Kidney (tissue), 22 donors: ENCODE measurements around the gene IZUMO4. TPM values are rescaled to one million over a fixed set of nuclear protein-coding genes. Genes with fewer than 3 reads are reported as not detected.

ENCODE experiments used
- DNase-seq, 5 donors: peaks; one replicate each; pipeline ENCODE4 v3.0.0-alpha.2; 2013 to 2020
- FAIRE-seq: peaks from 2 replicates; lab custom pipeline; 2012; peaks lifted over from hg19 to GRCh38; lab: Jason Lieb, UNC
- H3K27ac ChIP-seq, 2 donors: one replicate each; pipeline ENCODE4 v1.7.0; 2013; ENCODE audit warnings: low read depth in 2 of 2, low read length in 2 of 2, inconsistent platforms in 1 of 2
- H3K27me3 ChIP-seq: one replicate; pipeline ENCODE4 v1.7.1; 2013; ENCODE audit warnings: low read length, inconsistent platforms; ENCODE audit not compliant: control insufficient read depth, insufficient read depth
- H3K36me3 ChIP-seq, 3 donors: one replicate each; pipeline versions ENCODE4 v1.7.0 to v1.7.1; 2013; ENCODE audit warnings: low read length in 3 of 3, control low read depth in 1 of 3, inconsistent platforms in 1 of 3; ENCODE audit not compliant: insufficient read depth in 3 of 3, control insufficient read depth in 2 of 3
- H3K4me1 ChIP-seq, 3 donors: one replicate each; pipeline versions ENCODE4 v1.7.0 to v1.7.1; 2013; ENCODE audit warnings: low read length in 3 of 3, inconsistent platforms in 1 of 3, low read depth in 1 of 3; ENCODE audit not compliant: control insufficient read depth in 2 of 3, insufficient read depth in 2 of 3
- H3K4me3 ChIP-seq, 3 donors: one replicate each; pipeline versions ENCODE4 v1.7.0 to v1.8.1; 2013; ENCODE audit warnings: low read length in 3 of 3, control low read depth in 1 of 3, inconsistent platforms in 1 of 3
- H3K9ac ChIP-seq, 3 donors: one replicate each; pipeline versions ENCODE4 v1.7.0 to v1.7.1; 2013; ENCODE audit warnings: low read length in 3 of 3, control low read depth in 1 of 3, inconsistent platforms in 1 of 3
- H3K9me3 ChIP-seq, 3 donors: one replicate each; pipeline versions ENCODE4 v1.7.0 to v1.7.1; 2013; ENCODE audit warnings: low read length in 3 of 3, control low read depth in 1 of 3, inconsistent platforms in 1 of 3; ENCODE audit not compliant: control insufficient read depth in 2 of 3, insufficient read depth in 1 of 3
- intact Hi-C: fragments of 100-400 bp; cut with DNase I; formaldehyde crosslinking; loops from one replicate; pipeline ENCODE4 v1.11.1; 2022
- long read RNA-seq, 10 donors: library from polyadenylated mRNA in 1 of 10; unstranded in 1 of 10; transcript quantifications; one replicate each; pipeline ENCODE4 v2.0.0 and lab custom pipeline, GENCODE V29; 2021 to 2026
- polyA plus RNA-seq: library from polyadenylated mRNA; stranded (reverse); fragments of 350-450 nt; fragmentation: Illumina TruSeq; extraction: RNeasy Lipid Tissue Mini Kit (QIAGEN cat#74804); gene quantifications from one replicate; pipeline ENCODE4 v1.2.3, GENCODE V29; 2014; ENCODE audit warnings: low read depth, low replicate concordance; ENCODE audit not compliant: insufficient read depth
- total RNA-seq: library from RNA; stranded (reverse); fragmentation: NEBNext Ultra II Directional; extraction: Animal tissue kit (Norgen Biotek cat#: 25700); gene quantifications from one replicate; pipeline ENCODE4 v1.2.1, GENCODE V29; 2021
- TF ChIP-seq, protein P1 (sequence below): IDR thresholded peaks from 3 replicates; pipeline ENCODE4 v1.5.1; 2012; ENCODE audit warnings: mild to moderate bottlenecking, moderate library complexity, borderline replicate concordance; ENCODE audit not compliant: insufficient read depth; ENCODE audit errors: extremely low read depth
- donor health status: control.
- donor health status: control.
- donor health status: control.
- donor health status: control.
- donor health status: control.
- donor health status: DM: yes; HTN: yes; CAD: no.
- donor health status: Normal renal cell carcinoma (clear cell type).

IZUMO4 gene
- total RNA-seq (4.3 TPM), polyA plus RNA-seq (8.9 TPM)
- long read RNA-seq, donor 1, partial matches to known transcripts: 0 of 1 reads
- long read RNA-seq, donor 1, other reads (novel, unspliced or antisense): 0 of 1 reads
- long read RNA-seq, donor 2, partial matches to known transcripts: 64 of 65 reads
- long read RNA-seq, donor 2, other reads (novel, unspliced or antisense): 0 of 65 reads
- long read RNA-seq, donor 3: 0 reads
- long read RNA-seq, donor 4: 0 reads
- long read RNA-seq, donor 5: 0 reads
- long read RNA-seq, donor 6: 0 reads
- long read RNA-seq, donor 7, partial matches to known transcripts: 2 of 3 reads
- long read RNA-seq, donor 7, other reads (novel, unspliced or antisense): 1 of 3 reads
- long read RNA-seq, donor 8, partial matches to known transcripts: 52 of 60 reads
- long read RNA-seq, donor 8, other reads (novel, unspliced or antisense): 8 of 60 reads
- long read RNA-seq, donor 9: 0 reads
- long read RNA-seq, donor 10, partial matches to known transcripts: 247 of 247 reads
- long read RNA-seq, donor 10, other reads (novel, unspliced or antisense): 0 of 247 reads

DNA sequence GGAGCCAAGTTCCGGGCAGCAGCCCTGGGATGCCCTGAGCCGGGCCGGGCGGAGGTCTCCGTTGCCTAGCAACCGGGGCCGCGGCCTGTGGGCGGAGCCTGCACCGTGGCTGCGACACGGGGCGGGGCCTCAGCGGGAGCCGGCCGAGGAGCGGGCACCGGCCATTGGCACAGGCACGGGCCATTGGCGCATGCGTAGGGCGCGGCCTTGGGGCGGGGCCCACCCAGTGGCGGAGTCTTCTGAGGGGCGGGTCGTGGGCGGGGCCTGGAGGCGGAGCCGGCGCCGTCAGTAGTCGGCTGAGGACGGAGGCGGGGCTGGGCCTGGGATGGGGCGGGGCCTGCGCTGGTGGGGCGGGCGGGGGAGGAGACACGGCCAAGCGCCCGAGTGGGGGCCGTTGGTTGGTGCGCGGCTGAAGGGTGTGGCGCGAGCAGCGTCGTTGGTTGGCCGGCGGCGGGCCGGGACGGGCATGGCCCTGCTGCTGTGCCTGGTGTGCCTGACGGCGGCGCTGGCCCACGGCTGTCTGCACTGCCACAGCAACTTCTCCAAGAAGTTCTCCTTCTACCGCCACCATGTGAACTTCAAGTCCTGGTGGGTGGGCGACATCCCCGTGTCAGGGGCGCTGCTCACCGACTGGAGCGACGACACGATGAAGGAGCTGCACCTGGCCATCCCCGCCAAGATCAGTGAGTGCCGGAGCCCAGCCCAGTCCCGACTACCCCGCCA, at the start of gene IZUMO4:
TSS of gene IZUMO4 (plus strand) at position 436 of the 723 bp plus-strand sequence. CDS start at position 467, 31 bp downstream.
- intact Hi-C loops: no loop called here
- no peak for FAIRE-seq

GRCh38 chr19:2047076-2047448, 49.7 kb upstream of the IZUMO4 start:
- Histone ChIP-seq H3K36me3 (peaks cover 0 to 39% (median 0%) of the 10 kb centered on the region in 3 donors), H3K4me1 (peaks cover 0 to 70% (median 46%) of the 10 kb centered on the region in 3 donors), H3K4me3 (no peak overlapping the region), H3K9ac (no peak overlapping the region), H3K27ac (peak overlapping the region; percentile 23 to 25), H3K27me3 (no peaks in the 10 kb centered on the region), H3K9me3 (no peaks in the 10 kb centered on the region)
- intact Hi-C loops: no loop called here
- FAIRE-seq (no peak), DNase-seq (no peak)
- TF ChIP-seq, protein P1, sequence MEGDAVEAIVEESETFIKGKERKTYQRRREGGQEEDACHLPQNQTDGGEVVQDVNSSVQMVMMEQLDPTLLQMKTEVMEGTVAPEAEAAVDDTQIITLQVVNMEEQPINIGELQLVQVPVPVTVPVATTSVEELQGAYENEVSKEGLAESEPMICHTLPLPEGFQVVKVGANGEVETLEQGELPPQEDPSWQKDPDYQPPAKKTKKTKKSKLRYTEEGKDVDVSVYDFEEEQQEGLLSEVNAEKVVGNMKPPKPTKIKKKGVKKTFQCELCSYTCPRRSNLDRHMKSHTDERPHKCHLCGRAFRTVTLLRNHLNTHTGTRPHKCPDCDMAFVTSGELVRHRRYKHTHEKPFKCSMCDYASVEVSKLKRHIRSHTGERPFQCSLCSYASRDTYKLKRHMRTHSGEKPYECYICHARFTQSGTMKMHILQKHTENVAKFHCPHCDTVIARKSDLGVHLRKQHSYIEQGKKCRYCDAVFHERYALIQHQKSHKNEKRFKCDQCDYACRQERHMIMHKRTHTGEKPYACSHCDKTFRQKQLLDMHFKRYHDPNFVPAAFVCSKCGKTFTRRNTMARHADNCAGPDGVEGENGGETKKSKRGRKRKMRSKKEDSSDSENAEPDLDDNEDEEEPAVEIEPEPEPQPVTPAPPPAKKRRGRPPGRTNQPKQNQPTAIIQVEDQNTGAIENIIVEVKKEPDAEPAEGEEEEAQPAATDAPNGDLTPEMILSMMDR: no peak

More for the DNA sequence above, at the start of gene IZUMO4:
- Histone ChIP-seq H3K27me3 (no peaks in the 10 kb centered on the region), H3K9ac (peak within 1 kb of the TSS in 2 of 3 donors; percentile 36 to 51), H3K9me3 (no peaks in the 10 kb centered on the region), H3K36me3 (peaks cover 0 to 11% (median 6%) of the 10 kb centered on the region in 3 donors), H3K4me1 (peaks cover 0 to 15% (median 8%) of the 10 kb centered on the region in 3 donors), H3K4me3 (peak within 1 kb of the TSS; percentile 57 to 75 (median 61)), H3K27ac (peak within 1 kb of the TSS; percentile 93 to 97)
- DNase-seq: peak; percentile 99 to 100 (median 99)
- TF ChIP-seq, protein P1: peak; percentile 49

GRCh38 chr19:2047449-2048103, 49.1 kb upstream of the IZUMO4 start:
- DNase-seq (peak in 1 of 5 donors; percentile 90), FAIRE-seq (no peak)
- no peaks in the 10 kb centered on the region for H3K27me3 ChIP-seq
- peak overlapping the region in 1 of 3 donors; percentile 35 for H3K4me3 ChIP-seq
- TF ChIP-seq, protein P1: no peak
- H3K9ac ChIP-seq: peak overlapping the region in 2 of 3 donors; percentile 4 to 99
- peaks cover 0 to 36% (median 0%) of the 10 kb centered on the region in 3 donors for H3K36me3 ChIP-seq
- H3K4me1 ChIP-seq: peaks cover 0 to 71% (median 42%) of the 10 kb centered on the region in 3 donors
- peak overlapping the region; percentile 11 to 98 for H3K27ac ChIP-seq
- H3K9me3 ChIP-seq: no peaks in the 10 kb centered on the region
- intact Hi-C loops: no loop called here
